Trophoblast cell (in vitro differentiated cells and primary cell): ENCODE data around the gene NPDC1.
A peak's percentile ranks its signal among the peaks of the same experiment; 100 is the strongest.

Experiments
- DNase-seq, 2 donors: peaks; one replicate each; pipeline ENCODE4 v3.0.0-alpha.2; 2016
- H2AFZ ChIP-seq: 2 replicates; pipeline ENCODE4 v1.6.1; 2013; ENCODE audit warnings: low read length, moderate library complexity, mild to moderate bottlenecking; ENCODE audit not compliant: insufficient read depth, poor library complexity
- H2AK5ac ChIP-seq: 2 replicates; pipeline ENCODE4 v1.6.1; 2013; ENCODE audit warnings: mild to moderate bottlenecking, low read length
- H2BK120ac ChIP-seq: 2 replicates; pipeline ENCODE4 v1.6.1; 2013; ENCODE audit warnings: low read length, mild to moderate bottlenecking, moderate library complexity; ENCODE audit not compliant: insufficient read depth, poor library complexity
- H2BK12ac ChIP-seq: 2 replicates; pipeline ENCODE4 v1.6.1; 2013; ENCODE audit warnings: mild to moderate bottlenecking, low read length, moderate library complexity
- H2BK5ac ChIP-seq: 2 replicates; pipeline ENCODE4 v1.6.1; 2013; ENCODE audit warnings: low read length, low read depth, moderate library complexity, mild to moderate bottlenecking; ENCODE audit not compliant: poor library complexity
- H3K14ac ChIP-seq: 2 replicates; pipeline ENCODE4 v1.6.1; 2013; ENCODE audit warnings: mild to moderate bottlenecking, low read length
- H3K18ac ChIP-seq: 2 replicates; pipeline ENCODE4 v1.6.1; 2013; ENCODE audit warnings: mild to moderate bottlenecking, low read length
- H3K23ac ChIP-seq: 2 replicates; pipeline ENCODE4 v1.6.1; 2013; ENCODE audit warnings: low read length
- H3K27ac ChIP-seq: 2 replicates; pipeline ENCODE4 v1.5.1; 2013; ENCODE audit warnings: low read depth, mild to moderate bottlenecking, inconsistent platforms, low read length, moderate library complexity
- H3K27me3 ChIP-seq: 2 replicates; pipeline ENCODE4 v1.6.1; 2013; ENCODE audit warnings: inconsistent platforms, mild to moderate bottlenecking, low read length, moderate library complexity; ENCODE audit not compliant: insufficient read depth
- H3K36me3 ChIP-seq, 2 experiments: 1 replicate in 1 of 2; 2 replicates in 1 of 2; pipeline ENCODE4 v1.6.1; 2013; ENCODE audit warnings: low read length in 2 of 2, mild to moderate bottlenecking in 2 of 2, moderate library complexity in 1 of 2; ENCODE audit not compliant: insufficient read depth in 2 of 2, control insufficient read depth in 1 of 2
- H3K4ac ChIP-seq: 2 replicates; pipeline ENCODE4 v1.6.1; 2013; ENCODE audit warnings: low read depth, mild to moderate bottlenecking, low read length, moderate library complexity
- H3K4me1 ChIP-seq, 2 experiments: 1 replicate in 1 of 2; 2 replicates in 1 of 2; pipeline ENCODE4 v1.6.1; 2013; ENCODE audit warnings: low read length in 2 of 2, mild to moderate bottlenecking in 2 of 2, moderate library complexity in 1 of 2; ENCODE audit not compliant: insufficient read depth in 2 of 2, control insufficient read depth in 1 of 2
- H3K4me2 ChIP-seq: 2 replicates; pipeline ENCODE4 v1.6.1; 2013; ENCODE audit warnings: inconsistent platforms, mild to moderate bottlenecking, low read length, moderate library complexity
- H3K4me3 ChIP-seq: 2 replicates; pipeline ENCODE4 v1.5.1; 2013; ENCODE audit warnings: mild to moderate bottlenecking, low read depth, low read length, inconsistent platforms
- H3K79me1 ChIP-seq: one replicate; pipeline ENCODE4 v1.6.1; 2013; ENCODE audit warnings: low read length
- H3K79me2 ChIP-seq: 2 replicates; pipeline ENCODE4 v1.6.1; 2013; ENCODE audit warnings: low read length, mild to moderate bottlenecking; ENCODE audit not compliant: control insufficient read depth, insufficient read depth, poor library complexity
- H3K9ac ChIP-seq: 2 replicates; pipeline ENCODE4 v1.6.1; 2013; ENCODE audit warnings: mild to moderate bottlenecking, low read length
- H3K9me3 ChIP-seq: 2 replicates; pipeline ENCODE4 v1.6.1; 2013; ENCODE audit warnings: low read depth, mild to moderate bottlenecking, control low read depth, inconsistent platforms, low read length; ENCODE audit not compliant: insufficient read depth
- H4K12ac ChIP-seq: 2 replicates; pipeline ENCODE4 v1.6.1; 2013; ENCODE audit warnings: low read depth, mild to moderate bottlenecking, low read length, moderate library complexity
- H4K8ac ChIP-seq: 2 replicates; pipeline ENCODE4 v1.6.1; 2013; ENCODE audit warnings: low read depth, mild to moderate bottlenecking, low read length, moderate library complexity
- H4K91ac ChIP-seq: one replicate; pipeline ENCODE4 v1.6.1; 2013; ENCODE audit warnings: low read depth, mild to moderate bottlenecking, low read length, moderate library complexity
- WGBS: extraction: QIAGEN DNeasy Blood & Tissue Kit; methylation state at CpG from one replicate; pipeline ENCODE4 v1.1.7; 2013; ENCODE audit warnings: missing lambda C conversion rate; ENCODE audit not compliant: insufficient read length, insufficient coverage; ENCODE audit errors: extremely low coverage; 5-methylcytosine and 5-hydroxymethylcytosine counted together

Gene NPDC1

DNA sequence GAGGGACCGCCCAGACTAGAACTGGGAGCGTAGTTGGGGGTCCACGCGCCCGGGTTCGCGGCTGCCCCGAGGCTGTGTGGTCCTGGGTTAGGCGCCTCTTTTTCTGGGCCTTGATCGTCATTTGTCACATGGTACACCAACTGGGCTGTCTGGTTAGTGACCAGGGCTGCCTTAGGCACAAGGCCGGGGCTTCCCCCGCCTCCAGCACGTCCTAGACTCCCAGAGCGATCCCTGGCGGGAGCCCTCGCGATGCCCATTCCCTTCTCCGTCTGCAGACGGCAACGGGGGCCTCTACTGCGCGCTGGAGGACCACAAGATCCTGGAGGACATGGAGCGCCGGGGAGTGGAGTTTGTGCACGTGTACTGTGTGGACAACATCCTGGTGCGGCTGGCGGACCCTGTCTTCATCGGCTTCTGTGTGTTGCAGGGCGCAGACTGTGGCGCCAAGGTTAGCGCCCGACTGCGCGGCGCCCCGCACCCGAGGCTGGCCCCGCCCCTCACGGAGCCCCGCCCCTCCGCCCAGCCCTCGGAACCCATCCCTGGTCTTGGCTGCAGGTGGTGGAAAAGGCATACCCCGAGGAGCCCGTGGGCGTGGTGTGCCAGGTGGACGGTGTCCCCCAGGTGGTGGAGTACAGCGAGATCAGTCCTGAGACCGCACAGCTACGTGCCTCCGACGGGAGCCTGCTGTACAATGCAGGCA lies 32.9 kb upstream of the NPDC1 start:
- Histone ChIP-seq H3K9me3 (peaks cover 9% of the 10 kb centered on the region), H4K91ac (no peak overlapping the region), H2BK120ac (no peak overlapping the region), H3K79me1 (peaks cover 3% of the 10 kb centered on the region), H3K14ac (no peak overlapping the region), H3K27ac (no peak overlapping the region), H2BK5ac (no peak overlapping the region), H2AK5ac (no peak overlapping the region), H2AFZ (peak overlapping the region; percentile 13), H2BK12ac (no peak overlapping the region), H3K4me1 (peaks cover 10 to 14% of the 10 kb centered on the region in 2 experiments), H3K18ac (no peak overlapping the region), H3K9ac (no peak overlapping the region), H3K27me3 (peaks cover 22% of the 10 kb centered on the region), H3K4me3 (no peak overlapping the region), H3K4me2 (peak overlapping the region; percentile 90), H3K36me3 (peaks cover 0 to 2% of the 10 kb centered on the region in 2 experiments), H4K8ac (no peak overlapping the region), H3K79me2 (no peaks in the 10 kb centered on the region), H3K4ac (no peak overlapping the region), H4K12ac (no peak overlapping the region), H3K23ac (no peak overlapping the region)
- peak; percentile 22 to 39 for DNase-seq
- no CpG with 5 or more reads among the region's 51 CpGs for WGBS

DNA sequence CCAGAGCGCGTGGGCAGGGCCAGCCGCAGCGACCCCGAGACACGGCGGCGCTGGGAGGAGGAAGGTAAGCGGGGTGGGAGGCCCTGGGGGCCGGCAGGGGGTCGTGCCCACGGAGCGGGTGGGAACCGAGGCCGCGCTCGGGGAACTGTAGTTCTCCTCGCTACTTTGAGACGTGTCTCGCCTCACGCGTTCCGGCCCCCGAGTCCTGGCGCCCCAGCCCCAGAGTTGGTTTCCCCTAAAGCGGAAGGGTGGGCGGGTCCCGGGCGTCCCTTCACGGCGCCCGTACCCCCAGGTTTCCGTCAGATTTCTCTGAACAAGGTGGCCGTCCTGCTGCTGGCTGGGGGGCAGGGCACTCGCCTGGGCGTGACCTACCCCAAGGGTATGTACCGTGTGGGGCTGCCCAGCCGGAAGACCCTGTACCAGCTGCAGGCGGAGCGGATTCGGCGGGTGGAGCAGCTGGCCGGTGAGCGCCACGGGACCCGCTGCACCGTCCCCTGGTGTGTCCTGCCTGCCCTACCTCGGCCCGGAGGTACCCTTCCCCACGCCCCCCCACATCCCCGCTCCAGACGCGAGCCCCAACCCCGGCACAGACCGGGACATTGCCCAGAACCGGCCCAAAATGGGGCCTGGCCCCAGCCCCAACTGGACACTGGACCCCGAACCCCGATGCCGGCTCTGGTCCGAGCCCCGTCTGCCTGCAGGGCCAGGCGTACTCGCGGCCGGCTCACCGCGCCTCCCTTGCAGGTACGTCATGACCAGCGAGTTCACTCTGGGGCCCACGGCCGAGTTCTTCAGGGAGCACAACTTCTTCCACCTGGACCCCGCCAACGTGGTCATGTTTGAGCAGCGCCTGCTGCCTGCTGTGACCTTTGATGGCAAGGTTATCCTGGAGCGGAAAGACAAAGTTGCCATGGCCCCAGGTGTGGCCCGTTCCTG lies 32.0 kb upstream of the NPDC1 start:
- H3K36me3 ChIP-seq: peaks cover 0 to 2% of the 10 kb centered on the region in 2 experiments
- H3K4me3 ChIP-seq: peak overlapping the region; percentile 71
- H3K4ac ChIP-seq: no peak overlapping the region
- H3K79me2 ChIP-seq: no peaks in the 10 kb centered on the region
- H3K18ac ChIP-seq: no peak overlapping the region
- no peak overlapping the region for H3K23ac ChIP-seq
- peak overlapping the region; percentile 0 for H4K91ac ChIP-seq
- H3K4me2 ChIP-seq: peak overlapping the region; percentile 90
- H3K9ac ChIP-seq: no peak overlapping the region
- no peak overlapping the region for H2BK5ac ChIP-seq
- peaks cover 22% of the 10 kb centered on the region for H3K27me3 ChIP-seq
- H3K27ac ChIP-seq: no peak overlapping the region
- peak overlapping the region; percentile 30 for H2AFZ ChIP-seq
- H3K9me3 ChIP-seq: peaks cover 9% of the 10 kb centered on the region
- peaks cover 3% of the 10 kb centered on the region for H3K79me1 ChIP-seq
- peak overlapping the region; percentile 23 for H4K8ac ChIP-seq
- no peak overlapping the region for H2BK120ac ChIP-seq
- peaks cover 10 to 14% of the 10 kb centered on the region in 2 experiments for H3K4me1 ChIP-seq
- DNase-seq: no peak
- no CpG with 5 or more reads among the region's 76 CpGs for WGBS
- no peak overlapping the region for H2AK5ac ChIP-seq
- H3K14ac ChIP-seq: no peak overlapping the region
- no peak overlapping the region for H2BK12ac ChIP-seq
- no peak overlapping the region for H4K12ac ChIP-seq

- Histone ChIP-seq H3K23ac (no peak within 1 kb of the TSS), H3K4me3 (peak within 1 kb of the TSS; percentile 71), H3K79me2 (no peaks in the 10 kb centered on the region), H4K12ac (no peak within 1 kb of the TSS), H2AFZ (peak within 1 kb of the TSS; percentile 30), H3K79me1 (peaks cover 3% of the 10 kb centered on the region), H3K4me2 (peak within 1 kb of the TSS; percentile 90), H4K91ac (peak within 1 kb of the TSS; percentile 7), H3K36me3 (peaks cover 0 to 2% of the 10 kb centered on the region in 2 experiments), H2BK12ac (no peak within 1 kb of the TSS), H3K18ac (no peak within 1 kb of the TSS), H3K9me3 (peaks cover 6% of the 10 kb centered on the region), H4K8ac (peak within 1 kb of the TSS; percentile 23), H3K14ac (no peak within 1 kb of the TSS), H3K4me1 (peaks cover 10 to 14% of the 10 kb centered on the region in 2 experiments), H3K9ac (no peak within 1 kb of the TSS), H2BK120ac (no peak within 1 kb of the TSS), H3K4ac (no peak within 1 kb of the TSS), H3K27me3 (peaks cover 22% of the 10 kb centered on the region), H2BK5ac (no peak within 1 kb of the TSS), H3K27ac (no peak within 1 kb of the TSS), H2AK5ac (no peak within 1 kb of the TSS)
- peak; percentile 51 to 66 for DNase-seq
- WGBS: no CpG with 5 or more reads among the region's 87 CpGs
These were observed 31.2 kb upstream of the NPDC1 start, which contains the start of gene UAP1L1 for GRCh38 chr9:137077010-137077747. Gene UAP1L1, plus strand, starts transcription at chr9:137077517. Its CDS starts 16 bp downstream, at chr9:137077533.

DNA sequence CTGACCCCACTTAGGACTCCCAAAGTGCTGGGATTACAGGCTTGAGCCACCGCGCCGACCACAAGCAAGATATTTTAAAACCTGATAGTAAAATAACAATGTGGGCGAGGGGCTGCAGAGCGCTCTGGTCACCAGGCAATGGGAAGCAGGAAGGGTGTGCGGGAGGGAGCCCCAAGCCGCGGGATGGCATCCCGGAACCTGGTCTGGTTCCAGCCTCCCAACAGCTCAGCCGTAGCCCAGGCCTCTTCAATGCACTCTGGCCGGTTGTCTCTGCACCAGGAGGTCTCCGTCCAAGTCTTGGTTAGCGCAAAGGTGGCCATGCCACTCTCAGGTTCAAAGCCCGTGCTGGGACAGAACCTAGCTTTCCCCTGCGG lies 30.6 kb upstream of the NPDC1 start:
- Histone ChIP-seq H3K18ac (no peak overlapping the region), H3K27me3 (peaks cover 22% of the 10 kb centered on the region), H2BK12ac (no peak overlapping the region), H4K8ac (no peak overlapping the region), H4K12ac (no peak overlapping the region), H2AK5ac (no peak overlapping the region), H4K91ac (peak overlapping the region; percentile 7), H3K27ac (no peak overlapping the region), H3K4ac (no peak overlapping the region), H3K4me3 (no peak overlapping the region), H3K79me2 (no peaks in the 10 kb centered on the region), H3K14ac (no peak overlapping the region), H3K36me3 (peaks cover 0 to 2% of the 10 kb centered on the region in 2 experiments), H2AFZ (no peak overlapping the region), H3K79me1 (peaks cover 3% of the 10 kb centered on the region), H3K9me3 (peaks cover 6% of the 10 kb centered on the region), H3K4me2 (peak overlapping the region; percentile 39), H3K4me1 (peaks cover 10 to 14% of the 10 kb centered on the region in 2 experiments), H2BK120ac (no peak overlapping the region), H3K9ac (no peak overlapping the region), H2BK5ac (no peak overlapping the region), H3K23ac (no peak overlapping the region)
- WGBS: no CpG with 5 or more reads among the region's 15 CpGs
- no peak for DNase-seq
